WTC11 (cell line): ENCODE results near the gene RNF183.

ENCODE experiments used
- ATF2 ChIP-seq: sonication (generic); formaldehyde crosslinking; IDR thresholded peaks from 2 replicates; pipeline ENCODE4 v1.8.1; 2022; ENCODE audit warnings: low read depth, missing genetic modification reagents, borderline replicate concordance
- CTCF ChIP-seq: fragments of 200-600 bp; IDR thresholded peaks from 2 replicates; pipeline ENCODE4 v1.8.0; 2022; ENCODE audit warnings: antibody characterized with exemption
- MXD4 ChIP-seq: fragments of 250-450 bp; sonication (Bioruptor Pico); IDR thresholded peaks from 2 replicates; pipeline ENCODE4 v1.8.0; 2021; ENCODE audit warnings: mild to moderate bottlenecking, moderate library complexity, borderline replicate concordance
- OVOL2 ChIP-seq: fragments of 250-450 bp; sonication (Bioruptor Pico); IDR thresholded peaks from 2 replicates; pipeline ENCODE4 v1.9.0; 2021; ENCODE audit warnings: mild to moderate bottlenecking, borderline replicate concordance
- TEAD4 ChIP-seq: sonication (generic); formaldehyde crosslinking; IDR thresholded peaks from 2 replicates; pipeline ENCODE4 v1.8.0; 2022; ENCODE audit warnings: mild to moderate bottlenecking, missing genetic modification reagents

GRCh38 chr9:113301548-113301947 is 1.6 kb downstream of the RNF183 start:
- TF ChIP-seq OVOL2 (CRISPR knock-in tag) (no peak), TEAD4 (CRISPR knock-in tag) (no peak), CTCF (no peak), ATF2 (CRISPR knock-in tag) (no peak), MXD4 (no peak)
